Upper lobe of left lung (tissue), 6 donors: ENCODE data around the gene SLC14A1. TPM values are rescaled to one million over a fixed set of nuclear protein-coding genes. Genes with fewer than 3 reads are reported as not detected.

Experiments used
- ATAC-seq, 2 donors: fragments of 200-7000 bp; cut with Tn5 transposase; one replicate each; pipeline ENCODE4 v1.9.1; 2022; ENCODE audit warnings: mild to moderate bottlenecking in 2 of 2, moderate library complexity in 2 of 2; ENCODE audit not compliant: low FRiP score in 2 of 2
- DNase-seq, 2 donors: peaks; one replicate each; pipeline ENCODE4 v3.0.0-alpha.2; 2019 to 2020
- H3K27ac ChIP-seq, 4 donors: fragments of 200-600 bp; sonication (generic); one replicate each; pipeline ENCODE4 v1.5.1; 2016 to 2019
- H3K27me3 ChIP-seq, 4 donors: fragments of 200-600 bp; sonication (generic); one replicate each; pipeline ENCODE4 v1.5.1; 2017 to 2019
- H3K36me3 ChIP-seq, 4 donors: fragments of 200-600 bp; sonication (generic); one replicate each; pipeline ENCODE4 v1.5.1; 2016 to 2019
- H3K4me1 ChIP-seq, 4 donors: fragments of 200-600 bp; sonication (generic); one replicate each; pipeline ENCODE4 v1.5.1; 2018 to 2019
- H3K4me3 ChIP-seq, 4 donors: fragments of 200-600 bp; sonication (generic); one replicate each; pipeline ENCODE4 v1.5.1; 2017 to 2019; ENCODE audit warnings: mild to moderate bottlenecking in 2 of 4, moderate library complexity in 1 of 4
- H3K9me3 ChIP-seq, 4 donors: fragments of 200-600 bp; sonication (generic); one replicate each; pipeline ENCODE4 v1.5.1; 2018 to 2019
- CTCF ChIP-seq, 6 experiments: fragments of 450-650 bp in 4 of 6; fragments of 200-600 bp in 2 of 6; sonication (generic) in 2 of 6; IDR thresholded peaks; one replicate each; pipeline ENCODE4 v1.5.1; 2016 to 2019; ENCODE audit warnings: antibody characterized with exemption in 6 of 6
- EP300 ChIP-seq, 4 donors: sonication (generic); formaldehyde crosslinking; IDR thresholded peaks; one replicate each; pipeline ENCODE4 v1.5.1; 2017; ENCODE audit warnings: antibody characterized with exemption in 4 of 4, control low read depth in 2 of 4
- POLR2A ChIP-seq, 4 donors: fragments of 450-650 bp; IDR thresholded peaks; one replicate each; pipeline ENCODE4 v1.5.1; 2016 to 2017; ENCODE audit warnings: antibody characterized with exemption in 4 of 4, mild to moderate bottlenecking in 2 of 4
- POLR2AphosphoS5 ChIP-seq, 2 donors: sonication (generic); formaldehyde crosslinking; IDR thresholded peaks; one replicate each; pipeline ENCODE4 v1.5.1; 2017; ENCODE audit warnings: antibody characterized with exemption in 2 of 2
- WGBS, 2 donors: methylation state at CpG; one replicate each; pipeline ENCODE4 v1.1.5; 2017 to 2018; 5-methylcytosine and 5-hydroxymethylcytosine counted together
- total RNA-seq, 6 donors: library from RNA; depleted of rRNA in 4 of 6; stranded (reverse); fragments of >200 nt in 4 of 6; gene quantifications; one replicate each; pipeline versions ENCODE4 v1.1.0 to v1.2.1, GENCODE V29; 2016 to 2021
- donor health status: DM: no; HTN: no; CAD: no; lungs with moderate emphysema.
- donor health status: DM: no; HTN: yes; CAD: no; lungs with severe emphysema.

Gene SLC14A1
- total RNA-seq, 6 donors from 2014 or later = 5.5 to 33.1 (median 6.8) TPM; not detected in 1

GRCh38 chr18:45765796-45766195 is 41.8 kb downstream of the SLC14A1 start:
- H3K36me3 ChIP-seq = no peaks in the 10 kb centered on the region
- H3K4me3 ChIP-seq = no peak overlapping the region
- H3K9me3 ChIP-seq = no peaks in the 10 kb centered on the region
- peaks cover 0 to 6% (median 0%) of the 10 kb centered on the region in 4 donors for H3K4me1 ChIP-seq
- H3K27me3 ChIP-seq = no peaks in the 10 kb centered on the region
- H3K27ac ChIP-seq = no peak overlapping the region
- no peak for ATAC-seq
- no peak for DNase-seq
- no peak for TF ChIP-seq POLR2A (IDR thresholded peaks at IDR 0.05)
- no peak for TF ChIP-seq CTCF (IDR thresholded peaks at IDR 0.05)
- no peak for TF ChIP-seq POLR2AphosphoS5 (IDR thresholded peaks at IDR 0.05)
- no peak for TF ChIP-seq EP300 (IDR thresholded peaks at IDR 0.05)
- WGBS, 2 donors = 61 to 73% methylated on average over 2 of the region's 2 CpGs

GRCh38 chr18:45771587-45772480 is 47.9 kb downstream of the SLC14A1 start:
- TF ChIP-seq CTCF (IDR thresholded peaks at IDR 0.05) (no peak), EP300 (IDR thresholded peaks at IDR 0.05) (no peak), POLR2A (IDR thresholded peaks at IDR 0.05) (no peak), POLR2AphosphoS5 (IDR thresholded peaks at IDR 0.05) (no peak)
- DNase-seq = no peak
- Histone ChIP-seq H3K36me3 (no peaks in the 10 kb centered on the region), H3K4me3 (no peak overlapping the region), H3K27me3 (no peaks in the 10 kb centered on the region), H3K9me3 (no peaks in the 10 kb centered on the region), H3K27ac (no peak overlapping the region), H3K4me1 (peaks cover 0 to 12% (median 3%) of the 10 kb centered on the region in 4 donors)
- ATAC-seq = no peak
- 78 to 89% methylated on average over 8 of the region's 8 CpGs for WGBS, 2 donors

GRCh38 chr18:45774065-45774521 is 50.1 kb downstream of the SLC14A1 start:
- Histone ChIP-seq H3K4me3 (no peak overlapping the region), H3K27ac (no peak overlapping the region), H3K4me1 (peaks cover 0 to 12% (median 3%) of the 10 kb centered on the region in 4 donors), H3K9me3 (no peaks in the 10 kb centered on the region), H3K27me3 (no peaks in the 10 kb centered on the region), H3K36me3 (no peaks in the 10 kb centered on the region)
- ATAC-seq (no peak), DNase-seq (no peak)
- TF ChIP-seq POLR2AphosphoS5 (IDR thresholded peaks at IDR 0.05) = no peak
- no peak for TF ChIP-seq CTCF (IDR thresholded peaks at IDR 0.05)
- no peak for TF ChIP-seq EP300 (IDR thresholded peaks at IDR 0.05)
- no peak for TF ChIP-seq POLR2A (IDR thresholded peaks at IDR 0.05)

GRCh38 chr18:45775241-45775676 is 51.3 kb downstream of the SLC14A1 start:
- DNase-seq = peak; percentile 72 to 91
- ATAC-seq = peak; percentile 92 to 96
- no peaks in the 10 kb centered on the region for H3K36me3 ChIP-seq
- H3K4me3 ChIP-seq = peak overlapping the region; percentile 22 to 70 (median 60)
- peak overlapping the region; percentile 75 to 84 (median 80) for H3K27ac ChIP-seq
- 10 to 25% methylated on average over 4 to 25 of the region's 35 CpGs for WGBS, 2 donors
- peaks cover 0 to 12% (median 3%) of the 10 kb centered on the region in 4 donors for H3K4me1 ChIP-seq
- TF ChIP-seq POLR2A (IDR thresholded peaks at IDR 0.05) (peak in 2 of 4 donors; percentile 13 to 71), POLR2AphosphoS5 (IDR thresholded peaks at IDR 0.05) (peak; percentile 41 to 52), CTCF (IDR thresholded peaks at IDR 0.05) (no peak)
- no peaks in the 10 kb centered on the region for H3K9me3 ChIP-seq
- no peaks in the 10 kb centered on the region for H3K27me3 ChIP-seq
